22Rv1 (cell line): Measurements from ENCODE around the gene LDLRAD4.

ENCODE experiments used
- ZFX ChIP-seq: fragments of 450-650 bp; IDR thresholded peaks from 2 replicates; pipeline ENCODE4 v1.6.1; 2017; ENCODE audit warnings: antibody characterized with exemption, borderline replicate concordance
- TF ChIP-seq, protein P1 (sequence below): fragments of 450-650 bp; IDR thresholded peaks from 2 replicates; pipeline ENCODE4 v1.5.1; 2017; ENCODE audit warnings: mild to moderate bottlenecking

DNA sequence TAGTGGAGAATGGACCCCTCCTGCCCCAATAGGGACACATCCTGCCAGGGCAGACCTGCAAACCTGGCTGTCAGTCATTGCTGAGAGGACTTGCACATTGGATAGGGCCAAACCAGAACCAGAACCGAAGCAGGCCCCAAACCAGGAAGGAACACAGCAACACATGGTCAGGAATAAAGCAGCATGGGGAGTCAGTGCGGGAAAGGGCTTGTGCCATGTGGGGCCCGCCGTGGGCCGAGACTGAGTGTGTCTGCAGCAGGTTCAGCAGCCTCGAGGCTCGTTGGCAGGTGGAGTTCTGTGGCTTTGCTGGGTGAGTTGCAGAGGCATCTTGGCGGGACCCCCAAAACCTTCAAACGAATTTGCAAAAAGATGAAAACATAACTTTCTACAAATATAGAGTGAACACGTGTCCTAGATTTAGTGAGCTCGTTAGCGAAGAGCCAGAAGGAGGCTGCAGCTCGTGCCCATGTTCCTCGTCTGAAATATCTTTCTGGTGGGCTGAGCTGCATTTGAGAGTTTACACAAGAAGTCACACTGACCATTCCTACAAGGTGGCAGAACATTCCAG lies 44.9 kb upstream of the LDLRAD4 start:
- TF ChIP-seq, protein P1, sequence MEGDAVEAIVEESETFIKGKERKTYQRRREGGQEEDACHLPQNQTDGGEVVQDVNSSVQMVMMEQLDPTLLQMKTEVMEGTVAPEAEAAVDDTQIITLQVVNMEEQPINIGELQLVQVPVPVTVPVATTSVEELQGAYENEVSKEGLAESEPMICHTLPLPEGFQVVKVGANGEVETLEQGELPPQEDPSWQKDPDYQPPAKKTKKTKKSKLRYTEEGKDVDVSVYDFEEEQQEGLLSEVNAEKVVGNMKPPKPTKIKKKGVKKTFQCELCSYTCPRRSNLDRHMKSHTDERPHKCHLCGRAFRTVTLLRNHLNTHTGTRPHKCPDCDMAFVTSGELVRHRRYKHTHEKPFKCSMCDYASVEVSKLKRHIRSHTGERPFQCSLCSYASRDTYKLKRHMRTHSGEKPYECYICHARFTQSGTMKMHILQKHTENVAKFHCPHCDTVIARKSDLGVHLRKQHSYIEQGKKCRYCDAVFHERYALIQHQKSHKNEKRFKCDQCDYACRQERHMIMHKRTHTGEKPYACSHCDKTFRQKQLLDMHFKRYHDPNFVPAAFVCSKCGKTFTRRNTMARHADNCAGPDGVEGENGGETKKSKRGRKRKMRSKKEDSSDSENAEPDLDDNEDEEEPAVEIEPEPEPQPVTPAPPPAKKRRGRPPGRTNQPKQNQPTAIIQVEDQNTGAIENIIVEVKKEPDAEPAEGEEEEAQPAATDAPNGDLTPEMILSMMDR, result no peak
- no peak for TF ChIP-seq ZFX
